ES-I3 (cell line): ENCODE data around the gene LDLRAP1.
"Not testable (repeated sequence)": the region's sequence is repeated elsewhere in the genome, so short reads cannot be mapped to it uniquely, and the experiment has no call there.

ENCODE experiments used
- H3K36me3 ChIP-seq: 2 replicates; pipeline ENCODE4 v1.6.1; 2013; ENCODE audit warnings: mild to moderate bottlenecking, low read length, control low read depth, moderate library complexity; ENCODE audit not compliant: insufficient read depth
- H3K4me1 ChIP-seq: 2 replicates; pipeline ENCODE4 v1.6.1; 2013; ENCODE audit warnings: mild to moderate bottlenecking, control low read depth, low read length; ENCODE audit not compliant: insufficient read depth
- H3K9ac ChIP-seq: 2 replicates; pipeline ENCODE4 v1.6.1; 2013; ENCODE audit warnings: low read depth, mild to moderate bottlenecking, low read length, moderate library complexity
- H3K9me3 ChIP-seq: 2 replicates; pipeline ENCODE4 v1.6.1; 2013; ENCODE audit warnings: mild to moderate bottlenecking, low read length, moderate library complexity; ENCODE audit not compliant: control insufficient read depth, insufficient read depth

Gene LDLRAP1

DNA sequence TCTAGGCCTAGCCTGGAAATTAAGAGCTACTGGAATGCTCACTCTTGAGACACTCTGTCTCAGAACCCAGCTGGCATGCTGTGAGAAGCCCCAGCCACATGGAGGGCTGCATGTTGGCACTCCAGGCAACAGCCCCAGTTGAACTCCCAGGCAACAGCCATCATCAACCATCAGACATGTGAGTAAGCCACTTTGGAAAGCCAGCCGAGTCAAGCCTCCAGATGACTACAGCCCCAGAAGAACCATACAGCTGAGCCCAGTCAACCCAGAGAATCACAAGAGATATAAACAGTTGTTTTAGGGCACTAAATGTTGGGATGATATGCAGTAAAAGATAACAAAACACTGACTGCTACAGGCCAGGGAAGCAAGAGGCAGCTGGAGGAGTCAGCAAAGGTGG, 55.5 kb downstream of the LDLRAP1 start:
- H3K4me1 ChIP-seq = no peaks in the 10 kb centered on the region
- H3K36me3 ChIP-seq = no peaks in the 10 kb centered on the region
- H3K9ac ChIP-seq = no peak overlapping the region
- no peaks in the 10 kb centered on the region; the same call in 1 of the 2 replicates for H3K9me3 ChIP-seq

DNA sequence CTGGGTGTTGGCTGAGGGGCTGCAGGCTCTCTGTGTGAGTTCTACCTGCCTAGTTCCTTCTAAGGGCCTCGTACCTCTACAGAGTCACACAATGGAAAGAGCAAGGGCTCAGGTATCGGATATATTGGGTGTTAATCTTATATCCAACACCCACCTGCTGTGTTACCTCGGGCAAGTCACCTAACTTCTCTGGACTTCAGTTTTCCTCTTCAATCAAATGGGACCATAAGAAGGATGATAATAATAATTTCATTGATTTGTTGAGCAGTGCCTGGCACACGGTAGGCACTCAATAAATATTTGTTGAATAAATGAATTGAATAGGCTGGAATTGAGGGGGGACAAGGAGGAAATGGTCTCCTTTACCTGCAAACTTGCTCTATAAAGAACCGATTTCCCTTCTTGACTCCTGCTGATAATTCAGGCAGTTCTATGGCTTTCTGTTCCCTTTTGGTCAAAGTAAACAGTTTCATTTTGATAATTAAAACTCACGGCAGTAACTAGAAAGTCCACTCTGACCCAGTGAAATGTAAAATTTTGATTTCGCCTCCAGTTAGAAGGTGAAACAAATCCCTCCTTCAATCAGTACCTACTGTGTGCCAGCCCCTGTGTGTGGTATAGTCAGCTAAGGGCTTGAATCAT, 56.7 kb downstream of the LDLRAP1 start:
- Histone ChIP-seq H3K4me1 (no peaks in the 10 kb centered on the region), H3K9me3 (no peaks in the 10 kb centered on the region; the same call in 1 of the 2 replicates), H3K9ac (no peak overlapping the region), H3K36me3 (no peaks in the 10 kb centered on the region)

DNA sequence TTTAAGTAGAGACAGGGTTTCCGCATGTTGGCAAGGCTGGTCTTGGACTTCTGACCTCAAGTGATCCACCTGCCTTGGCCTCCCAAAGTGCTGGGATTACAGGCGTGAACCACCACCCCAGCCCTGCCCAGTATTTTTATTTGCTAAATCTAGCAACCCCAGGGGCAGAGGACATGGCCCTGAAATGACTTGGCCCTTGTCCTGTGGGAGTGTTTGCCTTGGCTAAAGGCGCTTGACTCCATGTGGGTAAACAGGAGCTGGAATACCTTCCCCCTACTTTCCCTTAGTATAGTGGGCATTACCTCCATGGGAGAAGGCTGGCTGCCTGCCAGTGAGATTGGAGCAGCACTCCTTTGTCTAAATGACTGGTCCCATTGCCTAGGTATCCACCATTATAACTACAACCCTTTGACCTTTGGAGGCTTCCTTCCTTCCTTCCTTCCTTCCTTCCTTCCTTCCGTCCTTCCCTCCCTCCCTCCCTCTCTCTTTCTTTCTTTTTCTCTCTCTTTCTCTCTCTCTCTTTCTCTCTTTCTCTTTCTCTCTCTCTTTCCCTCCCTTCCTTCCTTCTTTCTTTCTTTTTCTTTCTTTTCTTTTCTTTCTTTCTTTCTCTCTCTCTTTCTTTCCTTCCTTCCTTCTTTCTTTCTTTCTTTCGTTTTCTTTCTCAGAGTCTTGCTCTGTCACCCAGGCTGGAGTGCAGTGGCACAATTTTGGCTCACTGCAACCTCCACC, 57.7 kb downstream of the LDLRAP1 start:
- not testable (repeated sequence) for H3K9me3 ChIP-seq, H3K4me1 ChIP-seq, H3K36me3 ChIP-seq, H3K9ac ChIP-seq

DNA sequence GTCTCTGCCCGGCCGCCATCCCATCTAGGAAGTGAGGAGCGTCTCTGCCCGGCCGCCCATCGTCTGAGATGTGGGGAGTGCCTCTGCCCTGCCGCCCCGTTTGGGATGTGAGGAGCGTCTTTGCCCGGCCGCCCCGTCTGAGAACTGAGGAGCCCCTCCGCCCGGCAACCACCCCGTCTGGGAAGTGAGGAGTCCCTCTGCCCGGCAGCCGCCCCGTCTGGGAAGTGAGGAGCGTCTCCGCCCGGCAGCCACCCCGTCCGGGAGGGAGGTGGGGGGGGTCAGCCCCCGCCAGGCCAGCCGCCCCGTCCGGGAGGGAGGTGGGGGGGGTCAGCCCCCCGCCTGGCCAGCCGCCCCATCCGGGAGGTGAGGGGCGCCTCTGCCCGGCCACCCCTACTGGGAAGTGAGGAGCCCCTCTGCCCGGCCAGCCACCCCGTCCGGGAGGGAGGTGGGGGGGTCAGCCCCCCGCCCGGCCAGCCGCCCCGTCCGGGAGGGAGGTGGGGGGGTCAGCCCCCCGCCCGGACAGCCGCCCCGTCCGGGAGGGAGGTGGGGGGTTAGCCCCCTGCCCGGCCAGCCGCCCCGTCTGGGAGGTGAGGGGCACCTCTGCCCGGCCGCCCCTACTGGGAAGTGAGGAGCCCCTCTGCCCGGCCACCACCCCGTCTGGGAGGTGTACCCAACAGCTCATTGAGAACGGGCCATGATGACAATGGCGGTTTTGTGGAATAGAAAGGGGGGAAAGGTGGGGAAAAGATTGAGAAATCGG, 60.6 kb downstream of the LDLRAP1 start:
- H3K9ac ChIP-seq, H3K4me1 ChIP-seq, H3K9me3 ChIP-seq, H3K36me3 ChIP-seq: not testable (repeated sequence)

DNA sequence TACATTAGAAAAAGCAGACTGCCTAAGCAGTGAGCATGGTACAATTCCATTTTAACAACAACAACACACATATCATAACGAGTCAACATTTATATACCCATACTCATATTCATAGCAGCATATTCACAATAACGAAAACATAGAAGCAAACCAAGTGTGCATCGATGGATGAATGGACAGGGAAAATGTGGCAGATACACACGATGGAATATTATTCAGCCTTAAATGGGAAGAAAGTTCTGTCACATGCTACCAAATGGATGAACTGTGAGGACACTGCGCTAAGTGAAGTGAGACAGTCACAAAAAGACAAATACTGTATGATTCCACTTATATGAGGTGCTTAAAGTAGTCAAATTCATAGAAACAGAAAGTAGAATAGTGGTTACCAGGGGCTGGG, 63.7 kb downstream of the LDLRAP1 start:
- no peak overlapping the region for H3K9ac ChIP-seq
- no peaks in the 10 kb centered on the region for H3K36me3 ChIP-seq
- no peaks in the 10 kb centered on the region for H3K9me3 ChIP-seq
- H3K4me1 ChIP-seq = peaks cover 12% of the 10 kb centered on the region; the same call in 1 of the 2 replicates

DNA sequence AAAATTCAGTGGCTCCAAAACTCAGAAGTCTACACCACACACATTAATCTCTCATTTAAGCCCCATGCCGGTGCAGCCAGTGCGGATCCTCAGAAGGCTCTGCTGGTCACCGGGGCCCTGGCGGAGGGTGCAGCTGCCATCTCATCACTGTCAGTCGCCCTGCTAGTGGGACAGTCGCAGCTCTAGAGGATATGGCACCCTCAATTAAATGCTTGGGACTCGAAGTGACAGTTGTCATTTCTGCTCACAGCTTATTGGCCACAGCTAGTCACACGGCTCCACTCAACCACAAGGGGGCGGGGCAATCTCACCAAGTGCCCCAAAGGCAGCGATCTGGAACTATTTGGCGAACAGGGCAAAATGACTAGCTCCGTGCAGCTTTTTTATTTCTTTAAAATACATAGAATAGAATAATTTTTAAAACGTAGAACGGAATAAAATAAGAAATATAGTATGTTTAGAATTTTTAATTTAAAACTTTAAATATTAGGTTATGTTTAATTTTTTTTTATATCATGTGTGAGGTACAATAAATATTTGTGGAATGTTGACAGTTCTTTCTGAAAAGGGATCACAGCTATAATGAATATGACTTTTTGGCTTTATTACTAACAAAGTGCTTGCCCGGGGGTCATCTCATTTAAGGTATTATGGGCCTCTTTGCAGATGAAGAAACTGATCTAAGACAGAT, 65.2 kb downstream of the LDLRAP1 start:
- Histone ChIP-seq H3K9ac (no peak overlapping the region; the same call in 1 of the 2 replicates), H3K9me3 (no peaks in the 10 kb centered on the region), H3K4me1 (peaks cover 12% of the 10 kb centered on the region; the same call in 1 of the 2 replicates), H3K36me3 (no peaks in the 10 kb centered on the region)

DNA sequence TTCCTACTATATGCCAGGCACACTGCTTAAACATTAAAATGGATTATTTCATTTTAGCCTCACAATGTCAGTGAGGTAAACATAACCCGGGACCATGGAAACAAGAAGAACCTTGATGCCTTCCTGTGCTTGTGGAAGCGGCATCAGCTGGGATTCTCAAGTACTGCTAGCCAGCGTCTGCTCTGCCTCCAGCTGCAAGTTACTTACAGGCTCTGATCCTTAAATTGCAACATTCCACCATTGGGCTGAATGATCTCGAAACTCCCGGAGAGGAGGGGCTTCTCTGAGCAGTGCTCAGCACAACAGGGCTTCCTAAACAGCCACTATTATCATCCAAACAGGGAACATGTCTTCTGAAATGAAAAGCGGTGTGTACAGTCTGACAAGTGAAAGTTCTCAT, 66.5 kb downstream of the LDLRAP1 start:
- H3K36me3 ChIP-seq = no peaks in the 10 kb centered on the region
- no peaks in the 10 kb centered on the region for H3K9me3 ChIP-seq
- H3K4me1 ChIP-seq = peaks cover 12% of the 10 kb centered on the region; the same call in 1 of the 2 replicates
- H3K9ac ChIP-seq = no peak overlapping the region

DNA sequence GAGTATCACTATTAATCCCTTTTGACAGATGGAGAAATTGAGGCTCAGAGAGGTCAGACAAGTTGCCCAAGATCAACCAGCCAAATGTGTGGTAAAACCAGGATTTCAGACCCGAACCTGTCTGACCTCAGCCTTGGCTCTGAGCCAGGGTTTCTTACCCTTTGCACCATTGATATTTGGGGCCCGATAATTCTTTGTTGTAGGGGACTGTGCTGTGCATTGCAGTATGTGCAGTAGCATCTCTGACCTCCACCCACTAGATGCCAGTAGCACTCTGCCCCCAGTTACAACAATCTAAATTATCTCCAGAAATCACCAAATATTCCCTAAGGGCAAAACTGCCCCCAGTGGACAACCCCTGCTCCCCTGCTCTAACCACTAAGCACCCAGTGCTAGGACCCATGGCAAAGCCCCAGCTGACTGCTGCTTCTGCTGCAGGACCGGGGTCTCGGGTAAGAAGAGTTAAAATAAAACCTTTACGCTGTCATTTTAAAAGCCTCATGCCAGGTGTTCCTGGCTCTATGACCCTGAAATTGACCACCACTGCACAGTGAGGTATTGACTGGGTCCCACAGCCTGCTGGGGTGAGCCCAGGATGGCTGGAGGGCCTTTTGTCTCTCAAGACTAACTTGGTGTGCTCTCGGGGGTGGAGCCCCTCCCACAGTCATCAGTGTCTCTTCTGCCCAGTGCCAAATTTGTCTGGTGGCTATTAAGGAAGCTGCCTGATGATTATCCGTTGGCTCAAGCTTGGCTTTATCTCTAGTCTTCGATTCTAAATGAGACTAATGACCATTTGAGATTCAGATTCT, 67.6 kb downstream of the LDLRAP1 start:
- no peaks in the 10 kb centered on the region for H3K9me3 ChIP-seq
- H3K9ac ChIP-seq = no peak overlapping the region
- H3K36me3 ChIP-seq = no peaks in the 10 kb centered on the region
- H3K4me1 ChIP-seq = peaks cover 12% of the 10 kb centered on the region; the same call in 1 of the 2 replicates

DNA sequence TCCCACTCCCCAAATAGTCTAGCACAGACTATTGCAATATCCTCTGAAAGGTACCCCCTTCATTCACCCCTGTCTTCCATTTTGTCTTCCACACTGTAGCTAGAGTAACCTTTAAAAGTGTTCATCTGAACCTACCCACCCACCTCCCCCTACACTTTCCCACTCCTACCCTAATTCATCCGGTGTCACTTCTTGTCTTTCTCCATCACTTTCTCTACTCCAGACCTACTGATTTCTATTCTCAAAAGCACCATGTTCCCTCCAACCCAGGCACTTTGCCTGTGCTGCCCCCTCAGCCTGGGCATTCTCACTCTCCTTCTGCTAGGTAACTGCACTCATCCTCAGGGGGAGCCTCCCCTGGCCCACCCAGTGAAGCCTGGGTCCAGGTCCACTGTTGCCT, 68.4 kb downstream of the LDLRAP1 start:
- Histone ChIP-seq H3K36me3 (no peaks in the 10 kb centered on the region), H3K9ac (no peak overlapping the region), H3K9me3 (no peaks in the 10 kb centered on the region), H3K4me1 (peaks cover 12% of the 10 kb centered on the region; the same call in 1 of the 2 replicates)

DNA sequence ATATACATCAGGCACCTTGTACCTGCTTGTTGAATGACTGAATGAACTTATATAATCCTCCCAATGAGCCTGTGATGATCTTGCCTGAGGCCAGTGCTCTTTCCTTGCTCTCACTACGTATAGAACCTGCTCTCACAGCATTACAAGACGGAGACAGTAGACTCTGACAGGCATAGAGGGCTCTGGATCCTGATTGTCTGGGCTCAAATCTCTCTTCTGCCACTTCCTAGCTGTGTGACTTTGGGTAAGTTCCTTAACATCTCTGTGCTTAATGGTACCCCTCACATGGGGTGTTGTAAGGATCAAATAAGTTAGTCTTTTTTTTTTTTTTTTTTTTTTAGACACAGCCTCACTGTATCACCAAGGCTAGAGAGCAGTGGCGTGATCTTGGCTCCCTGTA, 69.0 kb downstream of the LDLRAP1 start:
- Histone ChIP-seq H3K36me3 (no peaks in the 10 kb centered on the region), H3K9me3 (no peaks in the 10 kb centered on the region), H3K4me1 (peaks cover 12% of the 10 kb centered on the region; the same call in 1 of the 2 replicates), H3K9ac (no peak overlapping the region)

DNA sequence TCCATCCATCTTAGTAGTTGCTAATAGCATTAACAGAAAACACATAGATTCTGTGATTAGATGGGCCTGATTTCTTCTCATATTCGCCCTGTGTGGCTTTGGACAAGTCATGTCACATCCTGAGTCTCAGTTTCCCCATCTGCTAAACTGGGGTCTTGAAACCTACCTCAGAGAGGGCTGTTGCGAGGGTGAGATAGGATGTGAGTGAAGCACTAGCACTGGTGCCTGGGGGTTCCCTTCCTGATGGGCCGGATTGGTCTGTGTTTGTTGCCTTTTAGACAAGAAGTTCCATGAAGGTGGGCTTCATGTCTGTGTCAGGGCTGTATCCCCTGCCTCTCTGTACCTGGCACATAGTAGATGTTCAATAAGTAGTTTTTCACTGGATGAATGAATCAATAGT, 69.7 kb downstream of the LDLRAP1 start:
- H3K9me3 ChIP-seq = no peaks in the 10 kb centered on the region
- H3K4me1 ChIP-seq = peaks cover 12% of the 10 kb centered on the region; the same call in 1 of the 2 replicates
- H3K36me3 ChIP-seq = no peaks in the 10 kb centered on the region
- H3K9ac ChIP-seq = no peak overlapping the region

DNA sequence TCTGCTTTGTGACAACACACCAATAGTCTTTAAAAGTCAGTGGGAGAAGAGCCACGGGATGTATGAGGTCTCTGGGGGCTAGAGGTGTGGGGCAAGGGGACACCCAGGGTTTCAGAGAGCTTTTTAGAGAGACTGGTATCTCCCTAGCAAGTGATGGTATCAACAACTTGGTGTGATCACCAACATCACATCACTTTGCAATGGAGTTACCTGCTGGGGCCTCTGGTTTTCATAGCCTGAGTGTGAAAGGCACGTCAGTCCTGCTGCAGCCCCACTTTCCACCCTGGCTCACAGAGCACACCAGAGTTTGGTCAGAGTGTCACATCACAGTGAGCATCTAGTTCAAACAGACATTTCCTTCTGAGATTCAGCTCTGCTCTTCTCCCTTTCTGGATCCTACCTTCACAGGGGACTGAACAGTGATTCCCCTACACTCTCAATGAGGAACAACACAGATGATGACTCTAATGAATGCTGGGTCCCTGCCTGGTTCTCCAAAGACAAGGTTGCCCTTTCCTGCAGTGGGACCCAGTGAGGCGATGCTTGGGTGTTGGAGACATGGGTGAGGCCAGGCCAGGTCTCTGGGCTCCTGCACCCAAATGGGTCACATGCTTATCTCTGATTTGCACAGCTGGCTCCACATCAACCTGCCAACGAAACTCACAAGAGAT, 71.2 kb downstream of the LDLRAP1 start:
- no peak overlapping the region for H3K9ac ChIP-seq
- no peaks in the 10 kb centered on the region for H3K9me3 ChIP-seq
- H3K4me1 ChIP-seq = peaks cover 15% of the 10 kb centered on the region
- no peaks in the 10 kb centered on the region for H3K36me3 ChIP-seq

DNA sequence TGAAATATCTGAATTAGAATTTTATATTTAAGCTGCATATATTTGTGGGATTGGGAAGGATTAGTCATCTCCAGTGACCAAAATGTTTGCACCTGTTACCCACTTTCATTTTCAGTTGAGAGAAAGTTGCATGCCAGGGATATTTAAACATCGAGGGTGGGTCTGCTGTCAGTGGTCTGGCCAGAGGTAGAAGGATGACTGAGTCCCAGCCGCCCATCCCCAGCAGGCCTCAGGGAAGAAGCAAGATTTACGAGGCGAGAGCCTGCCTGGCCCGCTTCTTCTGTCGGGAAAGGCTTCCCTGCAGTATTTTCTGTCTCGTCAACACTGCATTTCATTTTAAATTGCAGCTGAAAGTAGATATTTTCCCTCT, 71.8 kb downstream of the LDLRAP1 start:
- H3K9ac ChIP-seq = no peak overlapping the region
- no peaks in the 10 kb centered on the region for H3K36me3 ChIP-seq
- no peaks in the 10 kb centered on the region for H3K9me3 ChIP-seq
- peaks cover 14% of the 10 kb centered on the region for H3K4me1 ChIP-seq
